ENCODE results near the gene SLC39A8. TPM values are rescaled to one million over a fixed set of nuclear protein-coding genes. Genes with fewer than 3 reads are reported as not detected.

Gene SLC39A8
- total RNA-seq, 1 experiment from 2014 or later: 13.2 TPM

GRCh38 chr4:102213031-102213430 is 132.3 kb downstream of the SLC39A8 start:
- BruUV-seq (replicated peaks): no TSS peak
- ATAC-seq (no peak), DNase-seq (ENCODE audit: low read depth, low spot score) (no peak)
- ChIA-PET POLR2A (no interaction called here), CTCF (no interaction called here), RAD21 (ENCODE audit: low non-redundant PET in 1 of 2, low total read pairs in 2 of 2, uncharacterized antibody in 2 of 2, unreplicated experiment in 2 of 2) (no interaction called here)
- no peak overlapping the region for H3K27ac ChIP-seq (ENCODE audit: low read depth, low read length)
- intact Hi-C loops (cut with micrococcal nuclease): no loop called here
- no peaks in the 10 kb centered on the region for H4K20me1 ChIP-seq (ENCODE audit: insufficient read depth)
- H3K9me3 ChIP-seq (ENCODE audit: control insufficient read depth in 1 of 2, insufficient read depth in 1 of 2, low read depth in 1 of 2, low read length in 2 of 2): no peaks in the 10 kb centered on the region
- H3K9ac ChIP-seq (ENCODE audit: low read length): no peak overlapping the region
- TF ChIP-seq FOSL1 (IDR thresholded peaks at IDR 0.05; ENCODE audit: low read depth): no peak
- TF ChIP-seq CEBPB (IDR thresholded peaks at IDR 0.05; ENCODE audit: low read depth): no peak
- no peak for TF ChIP-seq EZH2 (IDR thresholded peaks at IDR 0.05)
- no peak for TF ChIP-seq SP1 (IDR thresholded peaks at IDR 0.05; ENCODE audit: low read depth)
- TF ChIP-seq EGR1 (IDR thresholded peaks at IDR 0.05; ENCODE audit: low read depth): no peak
- TF ChIP-seq MAX (IDR thresholded peaks at IDR 0.05): no peak
- TF ChIP-seq CBX3 (IDR thresholded peaks at IDR 0.05; ENCODE audit: low read depth): no peak
- TF ChIP-seq CTCF (IDR thresholded peaks at IDR 0.05 in 2 of 3, conservative IDR thresholded peaks at IDR 0.05 in 1 of 3; ENCODE audit: borderline replicate concordance in 1 of 3, insufficient read depth in 1 of 3, low read depth in 2 of 3, low read length in 2 of 3): no peak
- TF ChIP-seq, protein P1, sequence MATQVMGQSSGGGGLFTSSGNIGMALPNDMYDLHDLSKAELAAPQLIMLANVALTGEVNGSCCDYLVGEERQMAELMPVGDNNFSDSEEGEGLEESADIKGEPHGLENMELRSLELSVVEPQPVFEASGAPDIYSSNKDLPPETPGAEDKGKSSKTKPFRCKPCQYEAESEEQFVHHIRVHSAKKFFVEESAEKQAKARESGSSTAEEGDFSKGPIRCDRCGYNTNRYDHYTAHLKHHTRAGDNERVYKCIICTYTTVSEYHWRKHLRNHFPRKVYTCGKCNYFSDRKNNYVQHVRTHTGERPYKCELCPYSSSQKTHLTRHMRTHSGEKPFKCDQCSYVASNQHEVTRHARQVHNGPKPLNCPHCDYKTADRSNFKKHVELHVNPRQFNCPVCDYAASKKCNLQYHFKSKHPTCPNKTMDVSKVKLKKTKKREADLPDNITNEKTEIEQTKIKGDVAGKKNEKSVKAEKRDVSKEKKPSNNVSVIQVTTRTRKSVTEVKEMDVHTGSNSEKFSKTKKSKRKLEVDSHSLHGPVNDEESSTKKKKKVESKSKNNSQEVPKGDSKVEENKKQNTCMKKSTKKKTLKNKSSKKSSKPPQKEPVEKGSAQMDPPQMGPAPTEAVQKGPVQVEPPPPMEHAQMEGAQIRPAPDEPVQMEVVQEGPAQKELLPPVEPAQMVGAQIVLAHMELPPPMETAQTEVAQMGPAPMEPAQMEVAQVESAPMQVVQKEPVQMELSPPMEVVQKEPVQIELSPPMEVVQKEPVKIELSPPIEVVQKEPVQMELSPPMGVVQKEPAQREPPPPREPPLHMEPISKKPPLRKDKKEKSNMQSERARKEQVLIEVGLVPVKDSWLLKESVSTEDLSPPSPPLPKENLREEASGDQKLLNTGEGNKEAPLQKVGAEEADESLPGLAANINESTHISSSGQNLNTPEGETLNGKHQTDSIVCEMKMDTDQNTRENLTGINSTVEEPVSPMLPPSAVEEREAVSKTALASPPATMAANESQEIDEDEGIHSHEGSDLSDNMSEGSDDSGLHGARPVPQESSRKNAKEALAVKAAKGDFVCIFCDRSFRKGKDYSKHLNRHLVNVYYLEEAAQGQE (IDR thresholded peaks at IDR 0.05; ENCODE audit: low read depth): no peak
- no peak for TF ChIP-seq ZNF274 (IDR thresholded peaks at IDR 0.05; ENCODE audit: low read depth, low read length)
- TF ChIP-seq RAD21 (IDR thresholded peaks at IDR 0.05; ENCODE audit: low read depth): no peak
- TF ChIP-seq JUND (IDR thresholded peaks at IDR 0.05): no peak
- TF ChIP-seq POLR2AphosphoS5 (IDR thresholded peaks at IDR 0.05; ENCODE audit: low read depth, low read length): no peak
- no peak for TF ChIP-seq ZBTB33 (IDR thresholded peaks at IDR 0.05; ENCODE audit: extremely low read depth, insufficient replicate concordance, low read length)
- no peak for TF ChIP-seq ELF1 (IDR thresholded peaks at IDR 0.05; ENCODE audit: borderline replicate concordance, low read depth)
- TF ChIP-seq EZH2phosphoT487 (IDR thresholded peaks at IDR 0.05; ENCODE audit: borderline replicate concordance): no peak
- TF ChIP-seq YY1 (IDR thresholded peaks at IDR 0.05; ENCODE audit: extremely low read depth, insufficient replicate concordance, low read depth, low read length): no peak
- no peak for TF ChIP-seq ZFX (IDR thresholded peaks at IDR 0.05)
- TF ChIP-seq POLR2A (IDR thresholded peaks at IDR 0.05; ENCODE audit: borderline replicate concordance, extremely low read depth, insufficient read depth, insufficient read length): no peak
- H3K79me2 ChIP-seq (ENCODE audit: insufficient read depth, low read length): no peaks in the 10 kb centered on the region
- no peak overlapping the region for H3K4me2 ChIP-seq (ENCODE audit: low read length)
- no peaks in the 10 kb centered on the region for H3K4me1 ChIP-seq (ENCODE audit: control insufficient read depth in 1 of 2, insufficient read depth in 2 of 2, low read length in 2 of 2)
- no peaks in the 10 kb centered on the region for H3K27me3 ChIP-seq (ENCODE audit: insufficient read depth, low read length)
- no peaks in the 10 kb centered on the region for H3K9me2 ChIP-seq (ENCODE audit: insufficient read depth)
- H3K36me3 ChIP-seq (ENCODE audit: control insufficient read depth in 1 of 2, insufficient read depth in 2 of 2, low read length in 2 of 2): no peaks in the 10 kb centered on the region
- no peak overlapping the region for H2AFZ ChIP-seq (ENCODE audit: low read depth, low read length, poor library complexity, severe bottlenecking)
- H3K4me3 ChIP-seq (replicated peaks in 1 of 2; ENCODE audit: low read depth in 1 of 2, low read length in 2 of 2): no peak overlapping the region
